GM21619 (cell line): ENCODE data around the gene PXDN.
"Not testable (repeated sequence)": the region's sequence is repeated elsewhere in the genome, so short reads cannot be mapped to it uniquely, and the experiment has no call there.

ENCODE experiments used
- ATAC-seq: cut with Tn5 transposase; IDR thresholded peaks from one replicate; pipeline ENCODE4 v1.9.1; 2021; ENCODE audit not compliant: unreplicated experiment

PXDN gene

GRCh38 chr2:1742301-1742680 lies 2.0 kb downstream of the PXDN start:
- no peak for ATAC-seq

DNA sequence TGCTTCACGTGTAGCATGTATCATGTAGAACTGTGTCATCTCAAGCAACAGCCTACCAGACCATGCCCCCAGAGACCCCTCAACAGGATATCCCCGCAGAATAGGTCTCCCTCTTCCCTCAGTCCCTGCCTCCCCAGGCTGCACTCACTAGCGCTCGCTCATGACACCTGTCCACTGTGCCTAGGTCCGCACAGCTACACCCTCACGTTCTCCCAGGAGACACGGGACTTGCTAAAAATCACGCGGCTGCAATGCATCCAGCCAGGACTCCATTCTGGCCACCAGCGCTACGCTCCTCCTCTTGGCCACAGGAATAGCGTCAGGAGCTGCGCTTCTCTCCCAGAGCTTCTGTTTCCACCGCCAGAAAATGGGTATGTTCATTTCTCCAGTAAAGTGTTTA lies 2.5 kb downstream of the PXDN start:
- no peak for ATAC-seq

DNA sequence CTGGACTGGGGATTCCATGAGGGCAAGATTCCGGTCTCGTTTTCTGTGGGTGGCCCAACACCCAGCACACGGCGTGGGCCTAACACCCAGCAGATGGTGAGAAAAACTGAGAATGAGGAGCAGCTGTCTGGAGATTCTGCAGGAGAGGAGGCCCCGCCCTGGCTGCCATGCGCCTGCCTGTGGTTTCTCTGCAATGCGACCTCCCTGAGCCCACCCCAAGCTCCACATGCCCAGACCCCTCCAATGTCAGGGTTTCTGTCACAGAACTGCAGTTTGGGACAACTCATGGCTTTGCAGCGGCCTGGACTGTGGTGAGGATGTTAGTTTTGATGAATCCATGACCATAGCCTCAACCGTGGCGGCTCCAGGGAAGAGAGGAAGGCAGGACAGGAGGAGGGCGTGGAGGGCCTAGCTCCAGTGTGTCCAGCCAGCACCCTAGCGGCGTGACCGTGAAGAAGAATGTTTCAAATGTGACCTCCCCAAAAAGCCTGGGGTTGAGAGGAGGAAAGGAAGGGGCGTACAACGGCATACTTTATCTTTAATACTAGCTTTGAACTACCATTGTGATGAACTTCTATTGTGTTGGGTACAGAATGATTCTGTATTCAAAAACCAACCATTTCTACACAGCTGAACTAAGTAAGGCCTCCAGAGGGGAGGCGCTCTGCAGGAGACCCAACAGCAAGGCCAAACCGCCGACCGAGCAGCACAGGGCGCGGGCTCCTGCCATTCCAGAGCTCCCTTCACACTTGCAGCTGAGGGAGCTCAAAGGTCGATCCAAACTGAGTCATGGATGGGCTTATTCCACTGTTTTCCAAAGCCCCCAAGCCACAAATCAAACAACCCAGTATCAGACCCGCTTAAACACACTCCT lies 3.4 kb downstream of the PXDN start:
- no peak for ATAC-seq

DNA sequence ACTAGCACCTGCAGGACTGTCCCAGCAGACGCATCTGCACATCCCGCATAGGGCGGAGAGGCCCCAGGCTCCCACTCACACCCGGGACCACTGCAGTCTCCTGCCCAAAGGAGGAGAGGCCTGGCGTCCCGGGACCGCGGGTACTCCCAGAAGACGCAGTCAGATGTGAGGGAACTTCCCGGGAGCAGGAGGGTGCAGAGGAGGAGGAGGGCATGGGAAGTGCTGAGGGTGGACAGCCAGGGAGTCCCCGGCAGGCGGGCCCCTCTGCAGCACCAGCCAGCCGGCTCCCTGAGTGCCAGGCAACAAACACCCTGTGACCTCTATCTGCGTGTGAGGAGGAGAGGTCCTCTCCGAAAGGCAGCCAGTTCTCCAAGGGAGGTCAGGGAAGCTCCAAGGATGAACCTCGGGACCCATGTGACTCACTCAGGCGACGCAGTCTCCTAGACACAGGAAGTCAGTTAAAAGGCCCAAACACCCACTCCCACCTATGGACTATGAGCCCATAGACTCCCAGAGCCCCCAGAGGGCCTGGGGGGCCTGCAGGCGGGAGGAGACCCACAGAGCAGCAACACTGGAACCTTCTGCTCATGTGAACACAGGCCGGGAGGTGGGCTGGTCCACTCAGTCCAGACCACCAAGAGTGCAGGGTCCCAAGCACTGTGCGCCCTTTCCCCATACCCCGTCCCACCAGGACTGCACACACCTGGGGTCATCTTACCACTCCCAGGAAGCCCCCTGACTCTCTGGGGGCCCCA lies 4.2 kb downstream of the PXDN start:
- no peak for ATAC-seq

GRCh38 chr2:1739322-1739957 lies 4.9 kb downstream of the PXDN start:
- ATAC-seq, result no peak

DNA sequence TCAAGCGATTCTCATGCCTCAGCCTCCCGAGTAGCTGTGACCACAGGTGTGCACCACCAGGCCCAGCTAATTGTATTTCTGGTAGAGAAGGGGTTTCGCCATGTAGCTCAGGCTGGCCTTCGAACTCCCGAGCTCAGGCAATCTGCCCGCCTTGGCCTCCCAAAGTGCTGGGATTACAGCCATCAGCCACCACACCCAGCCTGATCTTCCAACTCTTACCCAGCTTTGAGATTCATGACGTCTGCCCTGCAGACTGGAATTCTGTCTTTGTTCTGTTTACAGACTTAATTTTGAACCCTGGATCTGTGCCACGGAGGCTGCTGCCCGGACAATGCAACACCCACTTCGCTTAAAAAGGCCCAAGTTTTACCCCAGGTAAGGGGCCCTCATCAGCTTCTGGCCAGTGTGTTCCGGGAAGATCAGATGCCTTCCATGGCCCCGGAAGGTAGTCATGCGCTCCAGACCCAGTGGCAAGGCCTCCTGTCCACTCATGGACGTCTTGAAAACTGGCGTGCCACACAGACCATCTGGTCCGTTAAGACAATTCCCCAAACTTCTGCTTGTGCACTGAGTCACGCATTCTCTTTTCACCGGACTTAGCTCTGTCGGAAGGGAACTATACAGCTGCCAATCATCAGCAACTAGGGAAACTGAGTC lies 5.5 kb downstream of the PXDN start:
- no peak for ATAC-seq

DNA sequence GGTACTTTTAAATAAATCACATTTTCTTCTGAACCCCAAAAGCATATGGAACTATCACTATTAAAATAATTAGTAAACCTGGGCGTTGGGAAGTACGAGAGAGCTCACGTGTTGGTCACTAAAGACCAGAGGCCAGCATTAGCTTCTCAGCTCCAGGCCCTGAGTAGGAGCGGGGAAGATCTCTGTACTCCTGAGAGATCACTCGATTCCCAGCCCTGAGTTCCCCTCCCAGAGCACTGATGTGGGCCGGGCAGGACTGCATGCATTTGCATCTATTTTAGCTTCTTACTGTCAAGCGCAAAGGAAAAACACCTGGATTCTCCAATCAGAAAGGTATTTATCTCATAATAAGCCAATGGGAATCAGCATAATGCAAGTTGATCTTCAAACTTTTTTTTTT lies 6.2 kb downstream of the PXDN start:
- no peak for ATAC-seq

- no peak for ATAC-seq
Observed at GRCh38 chr2:1736997-1737480, 7.3 kb downstream of the PXDN start.

DNA sequence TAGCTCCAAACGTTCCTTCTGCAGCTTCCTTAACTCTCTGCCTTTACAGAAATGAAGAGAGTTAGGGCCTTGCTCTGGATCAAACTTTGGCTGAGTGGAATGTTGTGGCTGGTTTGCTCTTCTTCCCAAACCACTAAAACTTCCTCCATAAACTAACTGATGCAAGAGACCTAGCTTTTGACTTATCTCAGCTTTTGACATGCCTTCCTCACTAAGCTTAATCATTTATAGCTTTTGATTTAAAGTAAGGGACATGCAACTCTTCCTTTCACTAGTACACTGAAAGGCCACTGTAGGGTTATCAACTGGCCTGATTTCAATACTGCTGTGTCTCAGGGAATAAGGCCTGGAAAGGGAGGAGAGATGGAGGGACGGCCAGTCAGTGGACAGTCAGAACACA lies 8.3 kb downstream of the PXDN start:
- ATAC-seq, result no peak

- not testable (repeated sequence) for ATAC-seq
Observed at GRCh38 chr2:1733298-1733697, 11.0 kb downstream of the PXDN start.

DNA sequence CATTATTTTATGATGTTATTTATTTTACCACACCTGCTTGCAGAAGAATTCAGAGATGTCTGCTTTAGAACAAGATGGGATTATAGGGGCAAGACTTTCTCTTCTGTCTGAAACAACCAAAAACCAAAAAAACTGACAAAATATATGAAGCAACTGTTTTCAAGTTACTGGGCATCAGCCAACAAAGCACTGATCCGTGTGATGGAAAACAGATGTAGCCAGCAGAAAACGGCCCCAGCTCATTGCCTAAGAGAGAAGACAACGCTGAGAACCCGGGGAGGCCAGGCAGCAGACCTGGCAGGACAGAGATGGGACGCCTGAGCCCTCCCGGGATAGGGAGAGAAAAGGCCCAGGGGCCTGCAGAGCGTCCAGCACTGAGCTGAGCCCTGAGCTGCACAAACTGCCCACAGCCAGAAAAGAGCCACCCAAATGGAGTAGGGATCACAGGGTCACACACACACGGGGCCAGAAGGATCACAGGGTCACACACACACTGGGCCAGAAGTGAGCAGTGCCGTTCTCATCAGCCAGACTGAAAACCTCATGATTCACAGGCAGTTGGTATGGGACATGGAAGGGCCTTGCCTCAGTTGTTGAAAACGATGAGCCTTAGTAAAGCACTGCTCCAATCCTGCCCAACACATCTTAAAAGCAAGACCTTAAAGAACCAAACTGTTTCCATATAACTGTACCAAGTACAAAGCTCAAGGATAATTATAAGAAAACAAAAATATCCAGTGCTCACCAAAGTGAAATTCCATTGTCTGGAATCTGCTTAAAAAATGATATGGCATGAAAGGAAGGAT lies 12.1 kb downstream of the PXDN start:
- no peak for ATAC-seq

DNA sequence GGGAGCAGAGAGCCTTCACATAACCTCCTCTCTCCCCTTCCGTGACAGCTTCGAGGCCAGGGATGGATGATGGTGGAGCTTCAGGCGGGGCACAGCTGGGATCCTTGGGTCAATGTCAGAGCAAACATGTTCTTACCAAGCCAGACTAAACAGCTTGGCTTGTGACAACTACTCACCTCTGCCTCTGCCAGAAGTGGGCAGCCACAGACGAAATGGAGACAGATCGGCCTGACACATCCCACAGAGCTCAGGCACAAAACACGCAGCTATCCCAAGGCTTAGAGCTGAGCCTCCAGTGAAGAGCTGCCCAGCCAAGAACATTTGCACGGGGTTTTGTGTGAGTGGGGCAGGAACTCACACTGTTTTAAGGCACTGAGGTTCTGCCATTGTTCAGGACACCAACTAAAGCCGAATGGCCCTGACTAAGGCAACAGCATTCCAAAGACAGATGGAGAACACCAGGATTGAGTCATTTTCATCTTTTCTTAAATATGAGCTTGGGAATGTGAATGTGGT lies 12.8 kb downstream of the PXDN start:
- ATAC-seq, result no peak

- no peak for ATAC-seq
Observed at GRCh38 chr2:1730015-1730927, 14.0 kb downstream of the PXDN start.

- no peak for ATAC-seq
Observed at GRCh38 chr2:1729242-1729641, 15.1 kb downstream of the PXDN start.

DNA sequence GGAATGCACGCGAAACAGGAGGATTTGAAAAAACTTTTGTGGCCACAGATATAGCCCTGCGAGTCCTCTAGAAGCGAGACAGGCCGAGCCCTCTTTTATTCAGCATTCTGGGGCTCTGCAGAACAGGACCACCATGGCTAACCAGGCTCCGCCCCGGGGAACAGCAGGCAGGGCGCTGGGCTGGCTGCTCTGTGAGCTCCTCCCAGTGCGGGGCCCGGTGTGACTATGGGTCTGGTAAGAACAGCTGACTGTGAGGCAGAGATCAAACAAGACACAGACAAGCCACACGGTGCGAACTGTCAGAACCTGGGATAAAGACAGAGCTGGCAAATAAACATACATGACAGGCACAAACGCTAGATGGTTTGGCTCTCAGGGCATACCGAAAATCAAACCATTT lies 15.5 kb downstream of the PXDN start:
- no peak for ATAC-seq

DNA sequence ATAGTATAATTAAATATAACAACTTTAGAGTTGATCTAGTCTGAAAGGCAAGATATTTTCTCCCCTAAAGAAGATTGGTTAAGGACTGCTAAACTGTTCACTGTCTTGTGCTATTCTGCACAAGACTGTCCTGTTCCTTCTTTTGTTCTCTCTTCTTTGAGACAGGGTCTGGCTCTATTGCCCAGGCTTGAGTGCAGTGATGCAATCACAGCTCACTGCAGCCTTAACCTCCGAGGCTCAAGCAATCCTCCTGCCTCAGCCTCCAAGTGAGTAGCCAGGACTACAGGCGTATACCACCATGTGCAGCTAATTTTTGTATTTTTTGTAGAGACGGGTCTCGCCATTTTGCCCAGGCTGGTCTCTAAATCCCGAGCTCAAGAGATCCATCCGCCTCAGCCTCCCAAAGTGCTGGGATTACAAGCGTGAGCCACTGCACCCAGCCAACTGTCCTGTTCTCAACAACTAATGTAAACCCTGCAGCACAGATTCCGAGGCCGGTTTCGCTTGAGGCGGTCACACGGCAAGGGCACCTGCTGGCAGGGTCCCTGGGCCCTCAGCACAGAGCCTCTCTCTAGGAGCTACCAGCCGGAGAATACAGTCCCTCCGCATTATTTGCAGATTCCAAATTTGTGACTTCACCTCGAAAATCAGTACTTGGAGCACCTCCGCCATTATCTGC lies 16.4 kb downstream of the PXDN start:
- ATAC-seq, result no peak

- ATAC-seq, result no peak
Observed at GRCh38 chr2:1727101-1727771, 17.1 kb downstream of the PXDN start.

- ATAC-seq, result no peak
Observed at GRCh38 chr2:1726558-1726957, 17.8 kb downstream of the PXDN start.
